ENCODE results near the gene DLX2. TPM values are rescaled to one million over a fixed set of nuclear protein-coding genes. Genes with fewer than 3 reads are reported as not detected.
A peak's percentile ranks its signal among the peaks of the same experiment; 100 is the strongest.

DLX2 gene
- polyA plus RNA-seq, 1 donor = 1.1 TPM

DNA sequence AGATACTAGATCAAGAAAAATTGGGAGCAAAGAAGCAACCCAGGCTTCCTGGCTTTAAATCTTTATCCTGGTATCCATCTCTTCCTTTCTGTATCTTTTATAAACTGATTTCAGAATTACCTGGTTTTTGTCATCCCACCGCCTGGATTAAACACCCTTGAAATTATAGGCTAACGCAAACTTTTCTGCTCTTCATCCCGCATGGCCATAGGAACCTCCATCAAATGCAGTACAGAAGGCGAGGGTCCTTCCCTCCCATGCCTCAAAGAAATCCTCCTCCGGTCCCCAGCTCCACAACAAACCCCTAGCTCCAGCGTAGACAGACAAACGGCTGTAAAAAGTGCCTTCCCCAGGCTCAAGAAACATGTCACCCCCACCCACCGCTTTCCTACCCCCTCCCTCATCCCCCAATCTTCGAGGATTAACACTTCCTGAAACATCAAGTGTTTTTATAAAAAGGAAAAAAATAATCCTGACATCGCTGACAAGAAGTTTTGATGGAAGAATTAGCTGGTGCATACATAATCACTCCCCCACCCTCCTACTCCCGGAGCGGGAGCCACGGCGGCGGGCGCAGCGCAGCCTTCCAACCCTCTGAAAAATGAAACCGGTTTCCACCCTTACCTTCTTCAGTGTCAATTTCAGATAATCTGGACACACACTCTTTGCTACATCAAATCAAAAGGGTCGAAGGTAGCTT is 9.8 kb downstream of the DLX2 start:
- WGBS (ENCODE audit: insufficient coverage, low lambda C conversion rate) = 0% methylated on average over 2 of the region's 19 CpGs
- H3K27ac ChIP-seq (ENCODE audit: low read length) = no peak overlapping the region
- H3K36me3 ChIP-seq (ENCODE audit: control insufficient read depth, insufficient read depth, low read length) = no peaks in the 10 kb centered on the region
- no peak overlapping the region for H3K4me3 ChIP-seq (ENCODE audit: low read length)
- peaks cover 16% of the 10 kb centered on the region for H3K4me1 ChIP-seq (ENCODE audit: control insufficient read depth, insufficient read depth, low read length)
- DNase-seq = no peak
- peaks cover 97% of the 10 kb centered on the region for H3K27me3 ChIP-seq (ENCODE audit: control insufficient read depth, insufficient read depth, low read length)
- peaks cover 27% of the 10 kb centered on the region for H3K9me3 ChIP-seq (ENCODE audit: control insufficient read depth, low read depth, low read length)

DNA sequence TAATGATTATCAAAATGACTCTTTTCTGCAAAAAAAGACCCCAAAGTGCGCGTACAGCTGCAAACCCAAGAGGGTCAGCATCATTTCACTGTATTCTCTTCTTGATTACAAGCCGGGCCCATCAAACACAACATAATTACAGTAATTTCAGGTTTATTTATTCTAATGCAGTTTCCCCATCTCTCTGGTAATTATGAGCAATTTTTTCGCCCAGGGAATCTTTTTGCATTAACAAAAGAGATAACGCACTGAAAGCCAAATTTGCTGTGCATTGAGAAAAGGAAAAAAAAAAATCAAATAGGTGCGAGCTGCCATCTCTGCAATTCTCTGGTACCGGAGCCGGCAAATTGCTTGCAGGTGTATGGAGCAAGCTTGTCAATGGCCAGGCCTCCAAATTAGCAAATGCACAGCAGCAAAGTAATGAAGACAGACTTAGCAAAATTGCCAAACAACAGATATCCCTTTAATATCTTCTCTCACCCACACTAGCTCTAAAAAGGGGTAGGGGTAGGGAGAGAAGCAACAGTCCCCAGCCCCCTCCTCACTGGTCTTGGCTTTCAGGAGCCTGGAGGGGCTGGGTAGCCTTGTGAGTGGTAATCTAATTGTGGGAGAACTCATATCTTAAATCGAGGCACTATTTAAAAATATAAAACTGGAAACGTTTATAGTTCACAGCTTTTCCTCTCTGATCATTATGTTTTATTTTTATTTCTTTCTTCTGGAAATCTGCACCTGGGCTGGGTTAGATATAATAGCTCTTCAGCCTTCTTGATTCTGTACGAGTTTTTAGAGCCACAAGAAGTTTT is 10.7 kb downstream of the DLX2 start:
- peaks cover 16% of the 10 kb centered on the region for H3K4me1 ChIP-seq (ENCODE audit: control insufficient read depth, insufficient read depth, low read length)
- H3K27me3 ChIP-seq (ENCODE audit: control insufficient read depth, insufficient read depth, low read length) = peaks cover 97% of the 10 kb centered on the region
- no peak overlapping the region for H3K27ac ChIP-seq (ENCODE audit: low read length)
- peaks cover 28% of the 10 kb centered on the region for H3K9me3 ChIP-seq (ENCODE audit: control insufficient read depth, low read depth, low read length)
- no peaks in the 10 kb centered on the region for H3K36me3 ChIP-seq (ENCODE audit: control insufficient read depth, insufficient read depth, low read length)
- WGBS (ENCODE audit: insufficient coverage, low lambda C conversion rate) = 3% methylated on average over 4 of the region's 11 CpGs
- H3K4me3 ChIP-seq (ENCODE audit: low read length) = no peak overlapping the region
- no peak for DNase-seq

DNA sequence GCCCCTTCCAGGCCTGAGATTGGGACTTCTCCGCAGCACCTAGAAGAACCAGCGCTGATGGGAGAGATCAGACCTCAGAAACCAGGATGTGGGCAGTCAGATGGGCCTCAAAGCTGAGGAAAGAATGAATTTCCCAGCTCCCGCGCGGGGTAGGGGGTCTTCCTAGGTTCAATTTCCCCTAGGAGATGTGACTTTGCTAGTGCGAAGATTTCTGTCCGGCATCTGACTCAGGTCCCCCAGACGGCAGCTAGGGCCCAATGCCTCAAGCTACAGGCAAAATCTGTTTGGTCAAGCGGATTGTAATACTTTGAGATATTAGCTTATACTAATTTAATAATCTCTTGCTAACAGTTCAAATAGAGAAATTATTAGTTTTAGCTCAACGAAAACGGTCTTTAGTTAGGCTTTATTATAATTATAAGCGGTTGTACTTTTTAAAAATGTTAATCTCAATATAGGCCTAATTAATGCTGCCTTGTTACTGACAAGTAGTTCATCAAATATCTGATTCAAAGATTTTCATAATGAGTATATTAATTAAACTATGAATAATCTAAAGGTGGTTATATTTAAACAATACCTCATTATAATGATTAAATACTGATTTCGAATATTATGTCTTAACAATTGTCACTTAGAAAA is 11.6 kb downstream of the DLX2 start:
- no peak overlapping the region for H3K27ac ChIP-seq (ENCODE audit: low read length)
- no peak overlapping the region for H3K4me3 ChIP-seq (ENCODE audit: low read length)
- H3K4me1 ChIP-seq (ENCODE audit: control insufficient read depth, insufficient read depth, low read length) = peaks cover 16% of the 10 kb centered on the region
- peaks cover 28% of the 10 kb centered on the region for H3K9me3 ChIP-seq (ENCODE audit: control insufficient read depth, low read depth, low read length)
- H3K36me3 ChIP-seq (ENCODE audit: control insufficient read depth, insufficient read depth, low read length) = no peaks in the 10 kb centered on the region
- WGBS (ENCODE audit: insufficient coverage, low lambda C conversion rate) = 8% methylated on average over 3 of the region's 13 CpGs
- peaks cover 97% of the 10 kb centered on the region for H3K27me3 ChIP-seq (ENCODE audit: control insufficient read depth, insufficient read depth, low read length)
- no peak for DNase-seq

DNA sequence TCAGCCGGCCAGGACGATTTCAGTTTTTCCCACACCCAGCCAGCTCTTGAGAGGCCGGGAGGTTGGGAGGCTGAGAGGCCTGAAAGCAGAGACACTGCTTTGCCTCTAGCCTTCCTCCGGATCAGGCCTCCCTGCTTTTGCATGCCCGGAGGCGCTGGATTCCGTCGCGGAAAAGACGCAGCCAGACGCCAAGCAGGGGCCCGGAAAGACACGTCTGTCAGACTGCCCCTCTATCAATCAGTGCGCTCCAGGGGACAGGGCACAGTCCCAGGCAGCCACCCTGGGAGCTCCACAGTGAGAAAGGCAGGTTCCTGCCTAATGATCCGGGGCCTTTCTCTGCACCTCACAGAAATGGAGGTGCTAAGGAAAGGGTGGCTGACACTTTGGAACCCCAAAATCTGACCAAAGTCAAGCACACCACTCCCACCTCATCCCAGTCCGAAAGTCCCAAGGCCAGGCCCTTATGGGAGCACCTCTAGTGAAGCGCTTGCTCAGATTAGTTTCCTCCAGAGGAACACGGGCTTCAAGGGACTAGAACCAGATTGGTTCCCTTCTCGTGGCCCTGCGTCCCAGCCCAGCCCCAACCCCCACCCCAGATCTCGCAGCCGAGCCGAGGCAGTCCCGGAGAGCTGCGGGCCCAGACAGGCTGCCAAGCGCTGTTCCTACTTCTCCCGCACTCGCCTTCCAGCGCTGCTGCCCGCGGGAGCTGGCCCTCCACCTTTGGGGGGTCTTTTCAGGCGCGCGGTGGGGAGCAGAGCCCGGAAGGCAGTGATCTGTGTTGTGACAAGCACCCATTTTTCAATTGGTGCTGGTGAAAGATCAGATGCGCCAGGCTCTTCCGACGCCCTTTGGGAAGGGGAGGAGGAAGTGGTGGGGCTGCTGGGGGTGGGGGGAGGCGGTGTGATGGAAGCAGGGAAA is 12.4 kb downstream of the DLX2 start:
- H3K36me3 ChIP-seq (ENCODE audit: control insufficient read depth, insufficient read depth, low read length) = no peaks in the 10 kb centered on the region
- no peak overlapping the region for H3K27ac ChIP-seq (ENCODE audit: low read length)
- WGBS (ENCODE audit: insufficient coverage, low lambda C conversion rate) = no CpG with 5 or more reads among the region's 39 CpGs
- H3K9me3 ChIP-seq (ENCODE audit: control insufficient read depth, low read depth, low read length) = peaks cover 30% of the 10 kb centered on the region
- H3K4me3 ChIP-seq (ENCODE audit: low read length) = no peak overlapping the region
- H3K4me1 ChIP-seq (ENCODE audit: control insufficient read depth, insufficient read depth, low read length) = peaks cover 14% of the 10 kb centered on the region
- peaks cover 97% of the 10 kb centered on the region for H3K27me3 ChIP-seq (ENCODE audit: control insufficient read depth, insufficient read depth, low read length)
- DNase-seq = no peak

DNA sequence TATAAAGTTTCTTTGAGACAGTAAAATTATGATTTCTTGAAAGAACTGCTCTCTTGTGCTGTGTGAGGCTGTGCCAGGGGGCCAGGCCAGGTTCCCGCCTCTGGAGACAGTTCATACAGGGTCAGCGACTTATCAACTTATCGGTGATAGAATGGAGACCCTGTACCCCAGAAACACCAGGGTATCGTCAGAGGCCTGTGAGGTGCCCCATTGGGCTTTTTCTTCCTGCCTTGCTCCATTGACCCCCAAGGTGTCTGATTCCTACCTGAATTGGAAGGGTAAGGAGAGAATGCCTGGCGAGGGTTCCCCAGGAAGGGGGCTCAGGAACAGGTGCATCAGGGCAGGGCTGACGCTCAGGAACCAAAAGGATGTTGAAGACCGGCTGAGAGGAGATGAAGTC is 13.1 kb downstream of the DLX2 start:
- WGBS (ENCODE audit: insufficient coverage, low lambda C conversion rate) = no CpG with 5 or more reads among the region's 7 CpGs
- DNase-seq = no peak
- peaks cover 28% of the 10 kb centered on the region for H3K9me3 ChIP-seq (ENCODE audit: control insufficient read depth, low read depth, low read length)
- no peaks in the 10 kb centered on the region for H3K36me3 ChIP-seq (ENCODE audit: control insufficient read depth, insufficient read depth, low read length)
- H3K4me1 ChIP-seq (ENCODE audit: control insufficient read depth, insufficient read depth, low read length) = peaks cover 12% of the 10 kb centered on the region
- no peak overlapping the region for H3K27ac ChIP-seq (ENCODE audit: low read length)
- H3K4me3 ChIP-seq (ENCODE audit: low read length) = no peak overlapping the region
- peaks cover 97% of the 10 kb centered on the region for H3K27me3 ChIP-seq (ENCODE audit: control insufficient read depth, insufficient read depth, low read length)

DNA sequence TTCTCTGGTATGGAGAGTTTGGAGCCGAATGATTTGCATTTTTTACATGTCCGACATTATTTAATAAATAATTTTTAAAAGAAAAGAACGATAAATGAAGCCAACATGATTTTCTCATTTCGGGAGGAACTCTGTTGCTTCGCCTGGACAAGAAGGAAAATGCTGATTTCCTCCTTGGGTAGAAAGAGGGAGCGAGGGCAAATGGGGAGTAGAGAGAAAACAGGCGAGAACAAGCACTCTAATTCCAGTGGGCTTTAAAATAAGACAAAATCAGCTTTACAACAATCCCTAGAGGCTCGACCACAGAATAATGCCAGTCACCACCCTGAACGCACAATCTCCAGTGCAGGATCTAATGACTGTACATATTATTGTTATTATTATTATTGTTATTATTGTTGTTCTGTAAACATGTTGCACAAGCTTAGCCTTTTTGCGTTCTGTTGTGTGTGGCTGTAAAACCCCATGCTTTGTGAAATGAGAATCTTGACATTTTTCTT is 13.6 kb downstream of the DLX2 start:
- peaks cover 32% of the 10 kb centered on the region for H3K9me3 ChIP-seq (ENCODE audit: control insufficient read depth, low read depth, low read length)
- H3K4me1 ChIP-seq (ENCODE audit: control insufficient read depth, insufficient read depth, low read length) = peaks cover 18% of the 10 kb centered on the region
- no peak for DNase-seq
- 10% methylated on average over 3 of the region's 10 CpGs for WGBS (ENCODE audit: insufficient coverage, low lambda C conversion rate)
- no peaks in the 10 kb centered on the region for H3K36me3 ChIP-seq (ENCODE audit: control insufficient read depth, insufficient read depth, low read length)
- H3K27me3 ChIP-seq (ENCODE audit: control insufficient read depth, insufficient read depth, low read length) = peaks cover 97% of the 10 kb centered on the region
- no peak overlapping the region for H3K27ac ChIP-seq (ENCODE audit: low read length)
- no peak overlapping the region for H3K4me3 ChIP-seq (ENCODE audit: low read length)

DNA sequence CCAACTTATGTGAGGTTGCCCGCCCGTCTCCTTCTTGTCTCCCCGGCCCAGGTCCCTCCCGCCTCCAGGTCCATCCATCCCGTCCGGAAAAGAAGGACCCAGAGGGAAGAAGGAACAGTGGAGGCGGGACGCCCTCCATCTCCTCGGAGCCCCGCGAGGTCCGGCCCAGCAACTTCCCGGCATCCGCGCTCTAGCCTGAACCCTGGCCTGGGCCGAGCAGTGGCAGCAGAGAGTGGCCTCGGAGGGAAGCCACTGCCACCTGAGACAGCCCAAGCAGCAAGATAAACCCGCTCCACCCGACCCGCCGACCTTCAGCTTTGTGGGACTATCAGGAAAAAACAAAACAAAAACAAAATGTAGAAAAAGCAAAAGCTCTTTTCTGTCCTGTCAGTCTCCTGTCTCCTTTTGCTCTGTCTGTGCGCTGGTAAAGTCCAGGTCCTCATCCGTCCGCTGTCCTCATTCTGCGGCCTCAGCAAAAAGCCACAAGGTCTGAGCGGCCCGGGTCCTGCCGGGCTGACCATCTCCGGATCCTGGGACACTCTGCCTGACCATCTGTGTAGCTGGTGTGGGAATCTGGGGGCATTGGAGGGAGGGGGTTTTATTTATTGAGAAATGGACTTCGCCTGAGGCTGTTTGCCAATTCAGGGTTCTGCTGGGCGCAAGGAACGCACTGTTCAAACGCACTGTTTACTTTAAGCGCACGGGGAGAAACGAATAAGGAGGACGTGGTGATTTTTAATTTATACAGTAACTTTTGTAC is 14.3 kb downstream of the DLX2 start:
- no peak overlapping the region for H3K27ac ChIP-seq (ENCODE audit: low read length)
- H3K4me1 ChIP-seq (ENCODE audit: control insufficient read depth, insufficient read depth, low read length) = peaks cover 18% of the 10 kb centered on the region
- WGBS (ENCODE audit: insufficient coverage, low lambda C conversion rate) = 0% methylated on average over 6 of the region's 37 CpGs
- H3K36me3 ChIP-seq (ENCODE audit: control insufficient read depth, insufficient read depth, low read length) = no peaks in the 10 kb centered on the region
- peaks cover 32% of the 10 kb centered on the region for H3K9me3 ChIP-seq (ENCODE audit: control insufficient read depth, low read depth, low read length)
- peaks cover 97% of the 10 kb centered on the region for H3K27me3 ChIP-seq (ENCODE audit: control insufficient read depth, insufficient read depth, low read length)
- DNase-seq = no peak
- H3K4me3 ChIP-seq (ENCODE audit: low read length) = no peak overlapping the region

DNA sequence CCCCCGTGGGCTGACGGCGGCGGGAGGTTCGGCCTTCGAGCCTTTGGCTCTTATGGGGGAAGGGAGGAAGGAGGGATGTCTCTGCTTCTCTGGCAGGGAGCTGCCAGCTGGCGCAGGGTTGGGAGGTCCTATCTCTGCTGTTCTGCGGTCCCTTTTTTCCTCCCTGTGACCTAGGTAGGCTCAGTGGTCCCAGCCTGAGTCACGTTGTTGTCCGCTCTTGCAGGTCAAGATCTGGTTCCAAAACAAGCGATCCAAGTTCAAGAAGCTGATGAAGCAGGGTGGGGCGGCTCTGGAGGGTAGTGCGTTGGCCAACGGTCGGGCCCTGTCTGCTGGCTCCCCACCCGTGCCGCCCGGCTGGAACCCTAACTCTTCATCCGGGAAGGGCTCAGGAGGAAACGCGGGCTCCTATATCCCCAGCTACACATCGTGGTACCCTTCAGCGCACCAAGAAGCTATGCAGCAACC is 14.9 kb downstream of the DLX2 start:
- DNase-seq = no peak
- WGBS (ENCODE audit: insufficient coverage, low lambda C conversion rate) = no CpG with 5 or more reads among the region's 23 CpGs
- H3K36me3 ChIP-seq (ENCODE audit: control insufficient read depth, insufficient read depth, low read length) = no peaks in the 10 kb centered on the region
- H3K9me3 ChIP-seq (ENCODE audit: control insufficient read depth, low read depth, low read length) = peaks cover 36% of the 10 kb centered on the region
- H3K4me3 ChIP-seq (ENCODE audit: low read length) = no peak overlapping the region
- no peak overlapping the region for H3K27ac ChIP-seq (ENCODE audit: low read length)
- H3K4me1 ChIP-seq (ENCODE audit: control insufficient read depth, insufficient read depth, low read length) = peaks cover 18% of the 10 kb centered on the region
- H3K27me3 ChIP-seq (ENCODE audit: control insufficient read depth, insufficient read depth, low read length) = peaks cover 97% of the 10 kb centered on the region

DNA sequence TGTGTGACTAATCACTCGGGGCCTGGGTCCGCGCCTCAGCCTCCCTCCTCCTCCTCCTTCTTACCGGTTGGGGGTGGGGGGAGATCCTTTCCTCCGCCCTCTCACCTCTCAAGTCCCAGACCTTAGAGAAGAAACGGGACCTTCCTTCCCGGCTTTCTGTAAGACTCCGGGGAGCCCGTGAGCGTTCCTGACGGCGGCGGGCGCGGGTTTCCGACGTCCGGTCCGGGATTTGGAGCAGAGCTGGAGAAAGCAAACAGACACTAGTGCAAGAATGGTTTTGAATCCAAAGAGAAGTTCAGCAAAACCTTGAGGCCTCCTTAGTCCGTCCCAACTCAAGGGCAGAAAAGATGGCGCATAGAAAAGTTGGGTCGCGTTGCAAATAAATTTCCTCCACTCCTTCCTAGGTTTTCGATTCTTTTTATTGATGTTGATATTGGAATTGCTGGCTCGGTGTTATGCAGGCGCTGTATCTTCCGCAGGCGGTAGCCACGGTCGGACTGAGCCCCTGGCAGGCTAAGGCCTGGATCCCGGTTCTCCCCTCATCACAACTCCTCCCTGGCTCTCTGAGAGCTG is 15.4 kb downstream of the DLX2 start:
- no peaks in the 10 kb centered on the region for H3K36me3 ChIP-seq (ENCODE audit: control insufficient read depth, insufficient read depth, low read length)
- no peak for DNase-seq
- peaks cover 36% of the 10 kb centered on the region for H3K9me3 ChIP-seq (ENCODE audit: control insufficient read depth, low read depth, low read length)
- H3K4me3 ChIP-seq (ENCODE audit: low read length) = peak overlapping the region; percentile 20
- no peak overlapping the region for H3K27ac ChIP-seq (ENCODE audit: low read length)
- H3K4me1 ChIP-seq (ENCODE audit: control insufficient read depth, insufficient read depth, low read length) = peaks cover 18% of the 10 kb centered on the region
- peaks cover 97% of the 10 kb centered on the region for H3K27me3 ChIP-seq (ENCODE audit: control insufficient read depth, insufficient read depth, low read length)
- 14% methylated on average over 2 of the region's 31 CpGs for WGBS (ENCODE audit: insufficient coverage, low lambda C conversion rate)

All from large intestine (tissue), 3 donors.